Stimulated activated naive CD8-positive, alpha-beta T cell treated with anti-CD3 and anti-CD28 coated beads, Interleukin-15, Interleukin-2, amounts not matched to agents 100 ng/mL and 50 ng/mL, for 24 hours (primary cell): Measurements from ENCODE around the gene APOOL.
"Not testable (repeated sequence)": the region's sequence is repeated elsewhere in the genome, so short reads cannot be mapped to it uniquely, and the experiment has no call there.

ENCODE experiments used
- H3K27ac Mint-ChIP-seq: one replicate; pipeline ENCODE4 v1.8.0; 2021; ENCODE audit warnings: mild to moderate bottlenecking, mixed read lengths
- H3K27me3 Mint-ChIP-seq: one replicate; pipeline ENCODE4 v1.8.0; 2021; ENCODE audit warnings: mixed read lengths
- H3K36me3 Mint-ChIP-seq: one replicate; pipeline ENCODE4 v1.8.0; 2021; ENCODE audit warnings: low read depth, mixed read lengths
- H3K4me1 Mint-ChIP-seq: one replicate; pipeline ENCODE4 v1.8.0; 2021; ENCODE audit warnings: low read depth, mixed read lengths
- H3K4me3 Mint-ChIP-seq: one replicate; pipeline ENCODE4 v1.8.0; 2021; ENCODE audit warnings: mild to moderate bottlenecking, mixed read lengths
- H3K9me3 Mint-ChIP-seq: one replicate; pipeline ENCODE4 v1.8.0; 2021; ENCODE audit warnings: mixed read lengths

APOOL gene

GRCh38 chrX:85031505-85031904, 27.8 kb downstream of the APOOL start:
- Mint-ChIP-seq H3K36me3 (peaks cover 16% of the 10 kb centered on the region), H3K4me1 (no peaks in the 10 kb centered on the region), H3K9me3 (no peaks in the 10 kb centered on the region), H3K27me3 (no peaks in the 10 kb centered on the region), H3K27ac (no peak overlapping the region), H3K4me3 (no peak overlapping the region)

- Mint-ChIP-seq H3K27me3 (no peaks in the 10 kb centered on the region), H3K27ac (no peak overlapping the region), H3K36me3 (peaks cover 29% of the 10 kb centered on the region), H3K9me3 (peaks cover 16% of the 10 kb centered on the region), H3K4me1 (peaks cover 9% of the 10 kb centered on the region), H3K4me3 (no peak overlapping the region)
Measured at GRCh38 chrX:85037114-85037513, 33.4 kb downstream of the APOOL start.

GRCh38 chrX:85051627-85052026, 48.0 kb downstream of the APOOL start:
- Mint-ChIP-seq H3K27ac (no peak overlapping the region), H3K27me3 (no peaks in the 10 kb centered on the region), H3K4me1 (peaks cover 16% of the 10 kb centered on the region), H3K4me3 (no peak overlapping the region), H3K36me3 (peaks cover 3% of the 10 kb centered on the region), H3K9me3 (no peaks in the 10 kb centered on the region)

GRCh38 chrX:85052205-85052604, 48.5 kb downstream of the APOOL start:
- Mint-ChIP-seq H3K27ac (no peak overlapping the region), H3K4me1 (peaks cover 16% of the 10 kb centered on the region), H3K36me3 (peaks cover 4% of the 10 kb centered on the region), H3K4me3 (no peak overlapping the region), H3K27me3 (no peaks in the 10 kb centered on the region), H3K9me3 (no peaks in the 10 kb centered on the region)

- Mint-ChIP-seq H3K27me3 (no peaks in the 10 kb centered on the region), H3K4me3 (no peak overlapping the region), H3K36me3 (peaks cover 5% of the 10 kb centered on the region), H3K9me3 (no peaks in the 10 kb centered on the region), H3K4me1 (peaks cover 16% of the 10 kb centered on the region), H3K27ac (peak overlapping the region; percentile 68)
Measured at GRCh38 chrX:85052636-85053343, 49.1 kb downstream of the APOOL start.

- H3K27ac Mint-ChIP-seq, result no peak overlapping the region
Measured at GRCh38 chrX:85065512-85066198, 62.0 kb downstream of the APOOL start.

GRCh38 chrX:85077247-85077646, 73.6 kb downstream of the APOOL start:
- not testable (repeated sequence) for H3K4me3 Mint-ChIP-seq, H3K9me3 Mint-ChIP-seq, H3K27me3 Mint-ChIP-seq, H3K27ac Mint-ChIP-seq, H3K4me1 Mint-ChIP-seq
- H3K36me3 Mint-ChIP-seq, result peaks cover 14% of the 10 kb centered on the region

More at GRCh38 chrX:85065512-85066198, 62.0 kb downstream of the APOOL start:
- Mint-ChIP-seq H3K4me3 (no peak overlapping the region), H3K27me3 (no peaks in the 10 kb centered on the region), H3K9me3 (no peaks in the 10 kb centered on the region), H3K4me1 (no peaks in the 10 kb centered on the region), H3K36me3 (peaks cover 7% of the 10 kb centered on the region)

GRCh38 chrX:85084770-85085393, 81.2 kb downstream of the APOOL start:
- H3K27me3 Mint-ChIP-seq, result no peaks in the 10 kb centered on the region
- H3K27ac Mint-ChIP-seq, result no peak overlapping the region
- H3K4me3 Mint-ChIP-seq, result no peak overlapping the region
- peaks cover 28% of the 10 kb centered on the region for H3K36me3 Mint-ChIP-seq
- no peaks in the 10 kb centered on the region for H3K4me1 Mint-ChIP-seq
- H3K9me3 Mint-ChIP-seq, result no peaks in the 10 kb centered on the region

- no peak overlapping the region for H3K4me3 Mint-ChIP-seq
- H3K4me1 Mint-ChIP-seq, result no peaks in the 10 kb centered on the region
- no peaks in the 10 kb centered on the region for H3K27me3 Mint-ChIP-seq
- no peaks in the 10 kb centered on the region for H3K9me3 Mint-ChIP-seq
- H3K36me3 Mint-ChIP-seq, result peaks cover 44% of the 10 kb centered on the region
- no peak overlapping the region for H3K27ac Mint-ChIP-seq
Measured at GRCh38 chrX:85089321-85089840, 85.7 kb downstream of the APOOL start.

GRCh38 chrX:85107407-85107806, 103.7 kb downstream of the APOOL start:
- Mint-ChIP-seq H3K4me3 (no peak overlapping the region), H3K9me3 (no peaks in the 10 kb centered on the region), H3K36me3 (no peaks in the 10 kb centered on the region), H3K4me1 (no peaks in the 10 kb centered on the region), H3K27ac (no peak overlapping the region), H3K27me3 (no peaks in the 10 kb centered on the region)

- Mint-ChIP-seq H3K27ac (no peak overlapping the region), H3K4me3 (no peak overlapping the region), H3K9me3 (no peaks in the 10 kb centered on the region), H3K27me3 (no peaks in the 10 kb centered on the region), H3K4me1 (no peaks in the 10 kb centered on the region), H3K36me3 (no peaks in the 10 kb centered on the region)
Measured at GRCh38 chrX:85108165-85108564, 104.5 kb downstream of the APOOL start.

- Mint-ChIP-seq H3K9me3 (no peaks in the 10 kb centered on the region), H3K27me3 (no peaks in the 10 kb centered on the region), H3K27ac (no peak overlapping the region), H3K4me3 (no peak overlapping the region), H3K4me1 (no peaks in the 10 kb centered on the region), H3K36me3 (no peaks in the 10 kb centered on the region)
Measured at GRCh38 chrX:85109235-85109634, 105.6 kb downstream of the APOOL start.

- no peaks in the 10 kb centered on the region for H3K27me3 Mint-ChIP-seq
- H3K9me3 Mint-ChIP-seq, result no peaks in the 10 kb centered on the region
- no peak overlapping the region for H3K4me3 Mint-ChIP-seq
- no peaks in the 10 kb centered on the region for H3K36me3 Mint-ChIP-seq
- H3K4me1 Mint-ChIP-seq, result no peaks in the 10 kb centered on the region
- H3K27ac Mint-ChIP-seq, result no peak overlapping the region
Measured at GRCh38 chrX:85111347-85111746, 107.7 kb downstream of the APOOL start.

- Mint-ChIP-seq H3K9me3 (no peaks in the 10 kb centered on the region), H3K27ac (no peak overlapping the region), H3K27me3 (no peaks in the 10 kb centered on the region), H3K36me3 (no peaks in the 10 kb centered on the region), H3K4me3 (no peak overlapping the region), H3K4me1 (no peaks in the 10 kb centered on the region)
Measured at GRCh38 chrX:85112293-85112692, 108.6 kb downstream of the APOOL start.

GRCh38 chrX:85113746-85114145, 110.1 kb downstream of the APOOL start:
- no peak overlapping the region for H3K4me3 Mint-ChIP-seq
- no peaks in the 10 kb centered on the region for H3K27me3 Mint-ChIP-seq
- no peak overlapping the region for H3K27ac Mint-ChIP-seq
- H3K36me3 Mint-ChIP-seq, result no peaks in the 10 kb centered on the region
- H3K4me1 Mint-ChIP-seq, result no peaks in the 10 kb centered on the region
- H3K9me3 Mint-ChIP-seq, result no peaks in the 10 kb centered on the region
